MCF 10A (cell line): Measurements from ENCODE around the gene TRPM3. TPM values are rescaled to one million over a fixed set of nuclear protein-coding genes. Genes with fewer than 3 reads are reported as not detected.

Source experiments
- BruUV-seq: library from RNA; stranded (reverse); fragments of 400-500 nt; replicated peaks from 2 replicates; lab custom pipeline; 2021; lab: Mats Ljungman, UMichigan
- CTCF ChIA-PET: fragments of 300-600 bp; sonication (Branson Sonifier 250); formaldehyde crosslinking; extraction: SDS; loops from one replicate; lab custom pipeline; 2021; ENCODE audit warnings: antibody characterized with exemption, inconsistent platforms; lab: Yijun Ruan, JAX
- POLR2A ChIA-PET: fragments of 300-600, 350-650 bp; sonication (Branson Sonifier 250); formaldehyde crosslinking; extraction: SDS; loops from one replicate; lab custom pipeline; 2020; ENCODE audit warnings: antibody characterized with exemption, inconsistent platforms; lab: Yijun Ruan, JAX
- DNase-seq: peaks from one replicate; pipeline ENCODE4 v3.0.0-alpha.2; 2018; ENCODE audit not compliant: unreplicated experiment
- H3K27ac Mint-ChIP-seq: one replicate; pipeline ENCODE4 v1.8.0; 2022; ENCODE audit warnings: mild to moderate bottlenecking, low read depth, mixed read lengths; ENCODE audit not compliant: unreplicated experiment
- H3K27me3 Mint-ChIP-seq: one replicate; pipeline ENCODE4 v1.8.0; 2022; ENCODE audit warnings: mixed read lengths; ENCODE audit not compliant: insufficient read depth, unreplicated experiment
- H3K36me3 Mint-ChIP-seq: one replicate; pipeline ENCODE4 v1.8.0; 2022; ENCODE audit warnings: mild to moderate bottlenecking, moderate library complexity, mixed read lengths; ENCODE audit not compliant: insufficient read depth, unreplicated experiment
- H3K4me1 Mint-ChIP-seq: one replicate; pipeline ENCODE4 v1.8.0; 2022; ENCODE audit warnings: mixed read lengths; ENCODE audit not compliant: insufficient read depth, unreplicated experiment
- H3K4me3 Mint-ChIP-seq: one replicate; pipeline ENCODE4 v1.8.0; 2022; ENCODE audit warnings: mild to moderate bottlenecking, moderate library complexity, mixed read lengths; ENCODE audit not compliant: unreplicated experiment
- H3K9me3 Mint-ChIP-seq: one replicate; pipeline ENCODE4 v1.8.0; 2022; ENCODE audit warnings: mixed read lengths; ENCODE audit not compliant: unreplicated experiment
- intact Hi-C: fragments of 100-400 bp; cut with micrococcal nuclease; formaldehyde crosslinking; loops from 2 replicates; pipeline ENCODE4 v1.14.1; 2022
- total RNA-seq: library from RNA; stranded (reverse); gene quantifications from 2 replicates; pipeline ENCODE4 v1.2.3, GENCODE V29; 2022
- TF ChIP-seq, protein P1 (sequence below): fragments of 200-600 bp; IDR thresholded peaks from one replicate; pipeline ENCODE4 v1.8.0; 2022; ENCODE audit warnings: antibody characterized with exemption, mild to moderate bottlenecking; ENCODE audit not compliant: unreplicated experiment

TRPM3 gene
- total RNA-seq, 1 experiment from 2014 or later: 0.44 TPM

DNA sequence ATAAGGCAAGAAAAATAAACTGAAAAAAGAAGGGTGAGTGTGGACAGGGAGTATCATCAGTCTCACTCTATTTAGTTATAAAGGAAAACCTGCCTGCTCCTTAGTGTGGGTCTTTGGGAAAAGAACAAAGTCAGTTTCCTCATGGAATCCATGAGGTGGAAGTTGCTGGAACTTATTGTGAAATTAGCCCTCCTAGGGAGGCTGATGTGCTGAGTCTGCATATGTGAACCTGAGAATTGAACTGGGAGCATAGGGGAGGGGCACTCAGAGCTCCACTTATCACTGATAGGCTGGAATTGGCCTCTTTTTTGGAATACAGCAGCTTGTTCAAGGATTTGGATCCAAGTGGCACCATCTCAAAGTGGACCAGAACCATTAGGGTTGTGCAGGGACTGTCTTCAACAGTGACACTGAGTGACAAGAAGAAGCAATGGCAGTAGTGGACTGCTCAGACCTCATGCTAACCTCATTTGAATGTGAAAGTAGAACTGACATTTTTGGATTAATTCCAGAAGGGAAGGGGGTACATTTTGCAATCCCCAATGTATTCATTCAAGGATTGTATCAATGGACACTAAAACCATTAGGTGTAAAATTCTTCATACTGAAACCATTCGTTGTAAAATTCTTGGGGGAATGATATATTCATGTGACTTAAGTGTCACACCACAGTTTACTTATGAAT, 603.4 kb downstream of the TRPM3 start:
- Mint-ChIP-seq H3K9me3 (no peaks in the 10 kb centered on the region), H3K27ac (no peak overlapping the region), H3K4me3 (no peak overlapping the region), H3K27me3 (no peaks in the 10 kb centered on the region), H3K36me3 (no peaks in the 10 kb centered on the region), H3K4me1 (no peaks in the 10 kb centered on the region)
- intact Hi-C loops: no loop called here
- TF ChIP-seq, protein P1, sequence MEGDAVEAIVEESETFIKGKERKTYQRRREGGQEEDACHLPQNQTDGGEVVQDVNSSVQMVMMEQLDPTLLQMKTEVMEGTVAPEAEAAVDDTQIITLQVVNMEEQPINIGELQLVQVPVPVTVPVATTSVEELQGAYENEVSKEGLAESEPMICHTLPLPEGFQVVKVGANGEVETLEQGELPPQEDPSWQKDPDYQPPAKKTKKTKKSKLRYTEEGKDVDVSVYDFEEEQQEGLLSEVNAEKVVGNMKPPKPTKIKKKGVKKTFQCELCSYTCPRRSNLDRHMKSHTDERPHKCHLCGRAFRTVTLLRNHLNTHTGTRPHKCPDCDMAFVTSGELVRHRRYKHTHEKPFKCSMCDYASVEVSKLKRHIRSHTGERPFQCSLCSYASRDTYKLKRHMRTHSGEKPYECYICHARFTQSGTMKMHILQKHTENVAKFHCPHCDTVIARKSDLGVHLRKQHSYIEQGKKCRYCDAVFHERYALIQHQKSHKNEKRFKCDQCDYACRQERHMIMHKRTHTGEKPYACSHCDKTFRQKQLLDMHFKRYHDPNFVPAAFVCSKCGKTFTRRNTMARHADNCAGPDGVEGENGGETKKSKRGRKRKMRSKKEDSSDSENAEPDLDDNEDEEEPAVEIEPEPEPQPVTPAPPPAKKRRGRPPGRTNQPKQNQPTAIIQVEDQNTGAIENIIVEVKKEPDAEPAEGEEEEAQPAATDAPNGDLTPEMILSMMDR: no peak
- CTCF ChIA-PET: interaction anchor here (0.5 to 1.1 kb wide), 2 partner anchors 33 to 152 kb away, joined by 3 to 4 read pairs; no protein-coding TSS in a partner anchor
- peak; percentile 13 for DNase-seq
- POLR2A ChIA-PET: interaction anchor here (0.5 to 0.8 kb wide), 2 partner anchors 99 to 263 kb away, joined by 3 to 4 read pairs; no protein-coding TSS in a partner anchor
- no TSS peak for BruUV-seq

DNA sequence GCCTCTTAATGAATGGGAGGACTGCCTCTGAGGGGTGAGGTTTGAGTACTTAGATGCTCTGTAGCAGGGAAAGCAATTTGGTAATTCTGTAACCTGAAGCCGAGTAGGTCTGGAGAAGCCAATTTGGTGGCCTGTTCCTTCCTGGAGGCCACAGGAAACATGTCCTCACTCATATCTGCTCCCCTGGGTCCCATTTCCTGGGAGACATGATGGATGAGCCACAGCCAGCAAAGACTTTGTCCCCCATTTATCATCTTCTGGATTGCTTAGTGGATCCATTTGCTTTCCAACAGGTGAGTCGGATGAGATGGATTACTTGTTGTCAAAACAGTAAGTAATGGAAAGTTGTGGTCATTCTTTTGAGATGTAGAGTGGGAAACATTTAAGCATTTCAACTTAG, 607.1 kb downstream of the TRPM3 start:
- no peaks in the 10 kb centered on the region for H3K36me3 Mint-ChIP-seq
- no peaks in the 10 kb centered on the region for H3K27me3 Mint-ChIP-seq
- DNase-seq: no peak
- H3K9me3 Mint-ChIP-seq: no peaks in the 10 kb centered on the region
- TF ChIP-seq, protein P1: no peak
- H3K4me1 Mint-ChIP-seq: no peaks in the 10 kb centered on the region
- intact Hi-C loops: no loop called here
- no peak overlapping the region for H3K4me3 Mint-ChIP-seq
- no peak overlapping the region for H3K27ac Mint-ChIP-seq
- ChIA-PET CTCF (interaction anchor here (0.6 to 1.1 kb wide), 2 partner anchors 19 to 88 kb away, joined by 3 to 6 read pairs; no protein-coding TSS in a partner anchor), POLR2A (interaction anchor here (0.8 to 1.2 kb wide), 2 partner anchors 11 to 34 kb away, joined by 3 read pairs; no protein-coding TSS in a partner anchor)
- BruUV-seq: no TSS peak

DNA sequence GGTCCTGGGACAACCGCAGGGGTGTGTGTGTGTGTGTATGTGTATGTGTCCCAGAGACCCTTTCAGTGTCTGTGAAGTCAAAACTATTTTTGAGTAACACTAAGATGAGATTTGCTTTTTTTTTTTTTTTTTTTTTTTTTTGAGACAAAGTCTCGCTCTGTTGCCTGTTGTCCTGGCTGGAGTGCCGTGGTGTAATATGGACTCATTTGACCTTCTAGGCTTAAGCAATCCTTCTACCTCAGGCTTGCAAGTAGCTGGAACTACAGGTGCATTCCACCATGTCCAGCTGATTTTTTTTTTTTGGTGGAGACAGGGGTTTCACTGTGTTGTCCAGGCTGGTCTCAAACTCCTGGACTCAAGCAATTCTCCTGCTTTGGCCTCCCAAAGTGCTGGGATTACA, 609.6 kb downstream of the TRPM3 start:
- H3K4me1 Mint-ChIP-seq: no peaks in the 10 kb centered on the region
- H3K27ac Mint-ChIP-seq: no peak overlapping the region
- POLR2A ChIA-PET: interaction anchor here (0.5 to 3.4 kb wide), 8 partner anchors 9 to 1603 kb away, joined by 3 to 16 read pairs (median 4); partner anchors contain the start of gene KLF9
- no peaks in the 10 kb centered on the region for H3K9me3 Mint-ChIP-seq
- no TSS peak for BruUV-seq
- no peaks in the 10 kb centered on the region for H3K27me3 Mint-ChIP-seq
- H3K4me3 Mint-ChIP-seq: no peak overlapping the region
- intact Hi-C loops: no loop called here
- TF ChIP-seq, protein P1: no peak
- CTCF ChIA-PET: interaction anchor here (0.6 to 3.4 kb wide), 9 partner anchors 11 to 1631 kb away, joined by 3 to 16 read pairs (median 4); partner anchors contain the start of gene KLF9
- no peaks in the 10 kb centered on the region for H3K36me3 Mint-ChIP-seq
- no peak for DNase-seq

DNA sequence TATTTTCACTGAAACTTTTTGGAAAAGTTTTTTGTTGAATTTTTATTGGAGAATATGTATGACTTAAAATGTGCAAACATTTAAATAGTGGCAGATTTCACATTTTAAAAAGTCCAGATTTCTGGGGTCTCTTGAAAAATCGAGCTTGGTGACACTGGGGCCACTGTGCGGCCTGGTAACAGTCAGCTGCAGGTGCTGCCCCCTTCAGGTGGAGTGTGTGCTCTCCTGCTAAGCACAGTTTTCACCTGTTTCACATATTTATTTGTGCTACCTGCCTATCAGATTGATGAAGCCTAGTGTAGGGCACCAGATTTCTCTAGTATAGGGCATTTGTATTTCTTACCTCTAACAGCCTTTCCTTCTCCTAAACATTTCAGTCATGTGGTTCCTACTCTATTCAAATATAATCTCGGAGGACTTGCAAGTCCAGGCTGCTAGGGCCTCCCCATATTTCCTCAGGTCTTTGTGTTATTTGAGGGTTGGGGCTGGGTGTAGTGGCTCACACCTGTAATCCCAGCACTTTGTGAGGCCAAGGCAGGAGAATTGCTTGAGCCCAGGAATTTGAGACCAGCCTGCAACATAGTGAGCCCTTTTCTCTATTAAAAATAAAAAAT, 611.2 kb downstream of the TRPM3 start:
- H3K27ac Mint-ChIP-seq: no peak overlapping the region
- no peaks in the 10 kb centered on the region for H3K27me3 Mint-ChIP-seq
- peak; percentile 39 for DNase-seq
- CTCF ChIA-PET: interaction anchor here (0.6 to 3.4 kb wide), 12 partner anchors 9 to 170 kb away, joined by 3 to 16 read pairs (median 4); no protein-coding TSS in a partner anchor
- POLR2A ChIA-PET: interaction anchor here (0.9 to 3.4 kb wide), 5 partner anchors 10 to 99 kb away, joined by 3 to 16 read pairs (median 3); no protein-coding TSS in a partner anchor
- TF ChIP-seq, protein P1: peak; percentile 50
- intact Hi-C loops: no loop called here
- H3K36me3 Mint-ChIP-seq: no peaks in the 10 kb centered on the region
- H3K4me3 Mint-ChIP-seq: no peak overlapping the region
- H3K9me3 Mint-ChIP-seq: no peaks in the 10 kb centered on the region
- no peaks in the 10 kb centered on the region for H3K4me1 Mint-ChIP-seq
- BruUV-seq: no TSS peak
